ENCODE measurements around the gene SSH2. TPM values are rescaled to one million over a fixed set of nuclear protein-coding genes. Genes with fewer than 3 reads are reported as not detected.

Gene SSH2
- total and polyA plus RNA-seq, 9 of the 15 experiments (the other 6 are each of a cell fraction or from before 2014, with no cell fraction given), result 3.9 to 16.1 (median 10.2) TPM

- TF ChIP-seq CHAMP1 (IDR thresholded peaks at IDR 0.05) (no peak), SMAD4 (CRISPR knock-in tag; conservative IDR thresholded peaks at IDR 0.05) (peak; percentile 68), ZFP36 (IDR thresholded peaks at IDR 0.05; ENCODE audit: low read depth, low read length, partially characterized antibody) (no peak), NR4A1 (CRISPR knock-in tag; IDR thresholded peaks at IDR 0.05) (no peak), NR4A1 (tag; IDR thresholded peaks at IDR 0.05) (no peak), SMARCE1 (IDR thresholded peaks at IDR 0.05) (peak; percentile 58; the same call in 1 of the 2 replicates), TRIM25 (IDR thresholded peaks at IDR 0.05; ENCODE audit: borderline replicate concordance) (no peak), ZNF239 (CRISPR knock-in tag; IDR thresholded peaks at IDR 0.05) (no peak), TBL1XR1 (IDR thresholded peaks at IDR 0.05; ENCODE audit: low read length in 2 of 2) (peak in 1 of 2 experiments; percentile 40; a peak in 1 of 4 replicates), ASH1L (IDR thresholded peaks at IDR 0.05; ENCODE audit: borderline replicate concordance, low read depth, partially characterized antibody) (no peak), PCBP1 (IDR thresholded peaks at IDR 0.05; ENCODE audit: low read depth, low read length, poor library complexity, severe bottlenecking) (no peak), CBFB (CRISPR knock-in tag; IDR thresholded peaks at IDR 0.05) (0 out of 2 replicates have a peak, but pooled peaks have one; percentile 34), ZNF143 (CRISPR knock-in tag; IDR thresholded peaks at IDR 0.05) (no peak), CBX3 (IDR thresholded peaks at IDR 0.05; ENCODE audit: borderline replicate concordance in 1 of 2, low read length in 2 of 2) (no peak), THAP7 (CRISPR knock-in tag; IDR thresholded peaks at IDR 0.05) (no peak), ATF7 (IDR thresholded peaks at IDR 0.05) (peak; percentile 44), ZNF551 (CRISPR knock-in tag; IDR thresholded peaks at IDR 0.05) (no peak), JUNB (CRISPR knock-in tag; conservative IDR thresholded peaks at IDR 0.05) (no peak), CHD2 (IDR thresholded peaks at IDR 0.05; ENCODE audit: low read depth, low read length) (no peak), CAMTA2 (CRISPR knock-in tag; conservative IDR thresholded peaks at IDR 0.05) (no peak), ZSCAN32 (CRISPR knock-in tag; IDR thresholded peaks at IDR 0.05) (no peak), RBM34 (IDR thresholded peaks at IDR 0.05; ENCODE audit: borderline replicate concordance, insufficient read depth, low read length) (no peak), SIN3A (IDR thresholded peaks at IDR 0.05; ENCODE audit: borderline replicate concordance in 2 of 2, control insufficient read depth in 1 of 2, low read depth in 2 of 2, low read length in 2 of 2) (peak in 1 of 2 experiments; percentile 48; a peak in 2 of 4 replicates)
Observed at GRCh38 chr17:29591737-29592608, 338.1 kb downstream of the SSH2 start (continued).
